Heart left ventricle (tissue), 16 donors: Measurements from ENCODE around the gene RHBDD2. TPM values are rescaled to one million over a fixed set of nuclear protein-coding genes. Genes with fewer than 3 reads are reported as not detected.

ENCODE experiments used
- ATAC-seq, 4 donors: fragments of 200-7000 bp; cut with Tn5 transposase; one replicate each; pipeline ENCODE4 v1.9.1; 2020 to 2022; ENCODE audit warnings: moderate library complexity in 4 of 4, mild to moderate bottlenecking in 3 of 4, moderate number of reproducible peaks in 1 of 4
- DNase-seq, 5 donors: peaks; one replicate each; pipeline ENCODE4 v3.0.0-alpha.2; 2020
- H3K27ac ChIP-seq, 12 donors: fragments of 200-600 bp; sonication (generic) in 4 of 12; one replicate each; pipeline versions ENCODE4 v1.5.0 to v1.8.0; 2016 to 2022; ENCODE audit warnings: mild to moderate bottlenecking in 2 of 12
- H3K27me3 ChIP-seq, 9 donors: fragments of 200-600 bp; sonication (generic) in 2 of 9; one replicate each; pipeline versions ENCODE4 v1.5.1 to v1.8.0; 2016 to 2022; ENCODE audit warnings: mild to moderate bottlenecking in 3 of 9
- H3K36me3 ChIP-seq, 9 donors: fragments of 200-600 bp; sonication (generic) in 2 of 9; one replicate each; pipeline versions ENCODE4 v1.5.0 to v1.8.0; 2018 to 2022; ENCODE audit warnings: mild to moderate bottlenecking in 2 of 9
- H3K4me1 ChIP-seq, 12 donors: fragments of 200-600 bp; sonication (generic) in 4 of 12; one replicate each; pipeline versions ENCODE4 v1.5.0 to v1.8.0; 2016 to 2022; ENCODE audit warnings: mild to moderate bottlenecking in 3 of 12
- H3K4me3 ChIP-seq, 12 donors: fragments of 200-600 bp; sonication (generic) in 4 of 12; one replicate each; pipeline versions ENCODE4 v1.5.0 to v1.8.0; 2017 to 2022; ENCODE audit warnings: mild to moderate bottlenecking in 9 of 12, moderate library complexity in 4 of 12
- H3K9me3 ChIP-seq, 12 donors: fragments of 200-600 bp; sonication (generic) in 4 of 12; one replicate each; pipeline versions ENCODE4 v1.5.0 to v1.8.0; 2016 to 2022; ENCODE audit warnings: mild to moderate bottlenecking in 1 of 12
- POLR2A ChIP-seq, 2 donors: fragments of 450-650 bp; IDR thresholded peaks; one replicate each; pipeline ENCODE4 v1.6.1; 2017; ENCODE audit warnings: antibody characterized with exemption in 2 of 2, mild to moderate bottlenecking in 2 of 2, moderate library complexity in 2 of 2
- WGBS, 4 donors: extraction: QIAGEN DNeasy Blood & Tissue Kit in 2 of 4; methylation state at CpG; one replicate each; pipeline versions ENCODE4 v1.1.5 to v1.1.7; 2013 to 2018; 5-methylcytosine and 5-hydroxymethylcytosine counted together
- intact Hi-C, 10 donors: fragments of 100-400 bp; cut with DNase I; formaldehyde crosslinking; loops; one replicate each; pipeline versions ENCODE4 v1.11.1 to v1.14.2; 2022
- polyA plus RNA-seq, 2 donors: library from polyadenylated mRNA; stranded (reverse); fragments of 200-250 nt; gene quantifications; one replicate each; pipeline ENCODE4 v1.2.3, GENCODE V29; 2013
- total RNA-seq, 9 donors: library from RNA; depleted of rRNA in 2 of 9; stranded (reverse); fragments of >200 nt in 2 of 9; fragmentation: NEBNext Ultra II Directional in 3 of 9; extraction: Animal tissue kit (Norgen Biotek cat#: 25700) in 3 of 9; gene quantifications; one replicate each; pipeline versions ENCODE4 v1.1.0 to v1.2.4, GENCODE V29; 2016 to 2023
- TF ChIP-seq, protein P1 (sequence below), 12 donors: fragments of 200-600 bp; sonication (generic) in 4 of 12; IDR thresholded peaks; one replicate each; pipeline versions ENCODE4 v1.5.0 to v1.8.0; 2018 to 2022; ENCODE audit warnings: antibody characterized with exemption in 12 of 12, mild to moderate bottlenecking in 5 of 12
- donor health status: ischemic (EF 13 %, LVEDD 7.1; RV severe dilation, severe dysfunction).
- donor health status: healthy with polysubstance abuse.
- donor health status: DM: no; HTN: yes; CAD: no.
- donor health status: DM: no; HTN: no; CAD: no.
- donor health status: ischemic (EF 25% LVEDD 6.9; RV normal size, moderate dysfunction).
- donor health status: ischemic (EF 25% LVEDD 5.7; RV mildly dilated, moderate dysfunction).
- donor health status: healthy.
- donor health status: DM: yes; HTN: yes; CAD: no.
- donor health status: ischemic (EF 35%, LVEDD 5.7; RV mildly dilated, moderate dysfunction).
- donor health status: nonischemic (EF 11% LVEDD 7.7; RV severe dilation, severe dysfunction).
- donor health status: DM: yes; HTN: yes; CAD: no.
- donor health status: PGD.
- donor health status: ischemic (EF 29% LVEDD 5.4; RV normal size, mild dysfunction).
- donor health status: nonischemic (EF 23%, LVEDD 6.1; RV moderate dilation, normal function).

RHBDD2 gene
- total and polyA plus RNA-seq, 11 donors: 23.6 to 44.1 (median 32.5) TPM

- Histone ChIP-seq H3K27ac (no peak overlapping the region), H3K27me3 (no peaks in the 10 kb centered on the region), H3K36me3 (no peaks in the 10 kb centered on the region), H3K4me1 (peaks cover 0 to 15% (median 3%) of the 10 kb centered on the region in 12 donors), H3K9me3 (no peaks in the 10 kb centered on the region), H3K4me3 (no peak overlapping the region)
- intact Hi-C loops: loop anchor here (1.0 to 10.0 kb wide), 5 partner anchors 153 to 268 kb away; no protein-coding TSS in a partner anchor
- peak in 4 of 5 donors; percentile 50 to 67 (median 66) for DNase-seq
- WGBS, 4 donors: 36 to 47% (median 42%) methylated on average over 9 to 19 of the region's 19 CpGs
- peak; percentile 77 to 93 (median 91) for ATAC-seq
- TF ChIP-seq, protein P1, sequence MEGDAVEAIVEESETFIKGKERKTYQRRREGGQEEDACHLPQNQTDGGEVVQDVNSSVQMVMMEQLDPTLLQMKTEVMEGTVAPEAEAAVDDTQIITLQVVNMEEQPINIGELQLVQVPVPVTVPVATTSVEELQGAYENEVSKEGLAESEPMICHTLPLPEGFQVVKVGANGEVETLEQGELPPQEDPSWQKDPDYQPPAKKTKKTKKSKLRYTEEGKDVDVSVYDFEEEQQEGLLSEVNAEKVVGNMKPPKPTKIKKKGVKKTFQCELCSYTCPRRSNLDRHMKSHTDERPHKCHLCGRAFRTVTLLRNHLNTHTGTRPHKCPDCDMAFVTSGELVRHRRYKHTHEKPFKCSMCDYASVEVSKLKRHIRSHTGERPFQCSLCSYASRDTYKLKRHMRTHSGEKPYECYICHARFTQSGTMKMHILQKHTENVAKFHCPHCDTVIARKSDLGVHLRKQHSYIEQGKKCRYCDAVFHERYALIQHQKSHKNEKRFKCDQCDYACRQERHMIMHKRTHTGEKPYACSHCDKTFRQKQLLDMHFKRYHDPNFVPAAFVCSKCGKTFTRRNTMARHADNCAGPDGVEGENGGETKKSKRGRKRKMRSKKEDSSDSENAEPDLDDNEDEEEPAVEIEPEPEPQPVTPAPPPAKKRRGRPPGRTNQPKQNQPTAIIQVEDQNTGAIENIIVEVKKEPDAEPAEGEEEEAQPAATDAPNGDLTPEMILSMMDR (IDR thresholded peaks at IDR 0.05): peak; percentile 83 to 96 (median 91)
- TF ChIP-seq POLR2A (IDR thresholded peaks at IDR 0.05): no peak
Measured at GRCh38 chr7:75866489-75867389, 12.1 kb upstream of the RHBDD2 start.

- TF ChIP-seq, protein P1 (IDR thresholded peaks at IDR 0.05): no peak
- no peak for TF ChIP-seq POLR2A (IDR thresholded peaks at IDR 0.05)
- H3K27ac ChIP-seq: no peak overlapping the region
- no peak for ATAC-seq
- H3K27me3 ChIP-seq: no peaks in the 10 kb centered on the region
- peaks cover 0 to 21% (median 6%) of the 10 kb centered on the region in 12 donors for H3K4me1 ChIP-seq
- H3K9me3 ChIP-seq: no peaks in the 10 kb centered on the region
- DNase-seq: no peak
- intact Hi-C loops: loop anchor here in 8 of 10 donors (2.0 to 10.0 kb wide), 3 partner anchors 153 to 267 kb away; no protein-coding TSS in a partner anchor
- WGBS, 4 donors: 83 to 92% (median 85%) methylated on average over 4 of the region's 4 CpGs
- no peak overlapping the region for H3K4me3 ChIP-seq
- H3K36me3 ChIP-seq: no peaks in the 10 kb centered on the region
Measured at GRCh38 chr7:75867390-75867717, 11.5 kb upstream of the RHBDD2 start.

DNA sequence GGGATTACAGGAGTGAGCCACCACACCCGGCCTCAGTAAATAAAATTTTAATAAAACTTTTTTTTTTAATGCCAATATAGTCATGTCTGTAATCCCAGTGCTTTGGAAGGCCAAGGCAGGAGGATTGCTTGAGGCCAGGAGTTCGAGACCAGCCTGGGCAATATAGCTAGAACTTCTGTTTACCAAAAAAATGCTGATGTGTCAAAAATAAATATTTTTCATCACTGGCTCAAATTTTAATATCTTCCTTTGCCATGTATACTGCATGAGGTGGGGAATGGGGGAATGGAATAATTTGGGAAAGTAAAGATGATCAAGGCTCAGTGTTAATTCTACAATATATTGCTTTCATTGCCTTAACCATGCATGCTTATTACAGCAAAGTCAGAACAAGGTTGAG, 10.7 kb upstream of the RHBDD2 start:
- 92 to 98% (median 93%) methylated on average over 2 of the region's 2 CpGs for WGBS, 4 donors
- no peaks in the 10 kb centered on the region for H3K9me3 ChIP-seq
- no peak overlapping the region for H3K4me3 ChIP-seq
- H3K27me3 ChIP-seq: no peaks in the 10 kb centered on the region
- ATAC-seq (no peak), DNase-seq (no peak)
- peaks cover 0 to 29% (median 11%) of the 10 kb centered on the region in 12 donors for H3K4me1 ChIP-seq
- intact Hi-C loops: loop anchor here in 3 of 10 donors (10.0 kb wide), 2 partner anchors 257 to 267 kb away; no protein-coding TSS in a partner anchor
- no peaks in the 10 kb centered on the region for H3K36me3 ChIP-seq
- H3K27ac ChIP-seq: no peak overlapping the region
- TF ChIP-seq, protein P1 (IDR thresholded peaks at IDR 0.05): no peak
- TF ChIP-seq POLR2A (IDR thresholded peaks at IDR 0.05): no peak

- no peaks in the 10 kb centered on the region for H3K27me3 ChIP-seq
- intact Hi-C loops: loop anchor here in 4 of 10 donors (10.0 kb wide), 4 partner anchors 95 to 265 kb away; partner anchors contain the start of gene TMEM120A (in 2 of the 4)
- no peak overlapping the region for H3K27ac ChIP-seq
- no peaks in the 10 kb centered on the region for H3K36me3 ChIP-seq
- 76 to 91% (median 81%) methylated on average over 7 of the region's 7 CpGs for WGBS, 4 donors
- DNase-seq: no peak
- no peak for ATAC-seq
- H3K4me3 ChIP-seq: no peak overlapping the region
- TF ChIP-seq POLR2A (IDR thresholded peaks at IDR 0.05): no peak
- TF ChIP-seq, protein P1 (IDR thresholded peaks at IDR 0.05): no peak
- peaks cover 0 to 29% (median 11%) of the 10 kb centered on the region in 12 donors for H3K4me1 ChIP-seq
- H3K9me3 ChIP-seq: no peaks in the 10 kb centered on the region
Measured at GRCh38 chr7:75869776-75870379, 9.0 kb upstream of the RHBDD2 start.
